ENCODE results near the gene PAIP2B.
"Not testable (repeated sequence)": the region's sequence is repeated elsewhere in the genome, so short reads cannot be mapped to it uniquely, and the experiment has no call there.

The PAIP2B gene

GRCh38 chr2:71215447-71215846, 11.5 kb downstream of the PAIP2B start:
- DNase-seq = no peak

DNA sequence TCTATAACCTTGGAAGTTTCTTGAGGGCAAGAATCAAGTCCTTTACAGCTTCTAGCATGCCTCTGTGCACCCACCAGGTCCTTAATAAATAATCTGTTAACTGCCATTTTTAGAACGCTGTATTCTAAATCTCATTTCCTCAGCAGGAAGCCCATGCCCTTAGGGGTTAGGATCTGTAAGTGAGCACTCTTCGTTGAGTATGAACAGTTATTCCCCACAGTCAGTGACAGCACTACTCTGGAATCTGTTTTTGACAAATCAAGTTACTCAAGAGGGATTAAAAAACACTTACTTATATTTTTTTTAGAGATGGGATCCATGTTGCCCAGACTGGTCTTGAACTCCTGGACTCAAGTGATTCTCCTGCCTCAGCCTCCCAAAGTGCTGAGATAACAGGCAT, 14.6 kb downstream of the PAIP2B start:
- DNase-seq = no peak

DNA sequence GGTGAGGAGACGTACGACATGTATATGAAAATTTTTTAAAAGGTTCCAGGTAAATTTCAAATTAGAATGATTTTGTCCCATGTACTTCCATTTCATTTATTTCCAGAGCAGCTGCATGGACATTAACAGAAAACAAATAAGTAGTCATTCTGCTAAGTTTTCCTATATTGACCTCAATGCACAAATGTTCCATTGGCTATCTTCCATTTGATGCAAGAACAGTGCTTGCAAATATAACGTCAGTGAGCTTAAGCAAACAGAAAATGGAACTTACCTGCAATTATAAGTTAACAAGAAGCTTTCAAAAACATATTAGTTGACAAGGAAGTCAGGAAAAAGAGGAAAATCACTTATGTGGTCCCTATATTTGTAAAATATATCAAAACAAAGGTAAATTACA, 16.6 kb downstream of the PAIP2B start:
- DNase-seq = no peak

GRCh38 chr2:71208756-71209155, 18.1 kb downstream of the PAIP2B start:
- no peak for DNase-seq

DNA sequence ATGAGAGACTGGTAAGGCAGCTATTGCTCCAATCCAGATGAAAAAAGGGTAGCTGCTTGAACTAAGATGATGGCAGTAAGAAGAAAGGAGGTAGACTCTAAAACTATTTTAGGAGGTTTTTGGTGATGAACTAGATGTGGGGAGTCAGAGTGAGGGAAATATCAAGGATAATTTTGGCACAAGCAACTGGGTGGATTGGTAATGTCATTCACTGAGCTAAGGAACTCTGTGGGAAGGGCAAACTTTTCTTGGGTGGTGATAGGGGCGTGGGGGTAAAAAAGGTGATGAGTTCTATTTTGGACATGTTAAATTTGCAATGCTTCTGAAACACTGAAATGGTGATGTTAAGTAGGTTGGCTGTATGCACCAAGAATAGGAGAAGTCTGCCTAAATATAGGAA, 19.3 kb downstream of the PAIP2B start:
- no peak for DNase-seq

DNA sequence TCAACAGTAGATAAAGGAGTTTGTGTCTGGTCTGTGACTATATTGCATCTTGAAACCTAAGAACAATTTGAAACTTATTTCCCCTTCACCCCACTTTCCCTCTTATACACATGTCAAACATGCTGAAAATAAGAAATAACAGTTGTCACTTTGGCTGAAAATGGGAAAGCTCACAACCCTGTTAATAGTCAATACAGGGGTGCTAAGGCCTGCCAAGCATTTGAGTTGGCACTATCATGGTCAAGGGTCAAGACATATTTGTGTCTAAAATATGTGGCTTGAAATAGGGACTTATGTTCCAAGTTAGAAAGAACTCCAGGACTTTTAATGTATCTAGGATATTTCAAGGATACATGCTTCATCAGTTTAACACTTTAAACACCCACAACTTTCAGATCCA, 20.6 kb downstream of the PAIP2B start:
- DNase-seq = no peak

GRCh38 chr2:71191570-71191943, 35.3 kb downstream of the PAIP2B start:
- no peak for DNase-seq

DNA sequence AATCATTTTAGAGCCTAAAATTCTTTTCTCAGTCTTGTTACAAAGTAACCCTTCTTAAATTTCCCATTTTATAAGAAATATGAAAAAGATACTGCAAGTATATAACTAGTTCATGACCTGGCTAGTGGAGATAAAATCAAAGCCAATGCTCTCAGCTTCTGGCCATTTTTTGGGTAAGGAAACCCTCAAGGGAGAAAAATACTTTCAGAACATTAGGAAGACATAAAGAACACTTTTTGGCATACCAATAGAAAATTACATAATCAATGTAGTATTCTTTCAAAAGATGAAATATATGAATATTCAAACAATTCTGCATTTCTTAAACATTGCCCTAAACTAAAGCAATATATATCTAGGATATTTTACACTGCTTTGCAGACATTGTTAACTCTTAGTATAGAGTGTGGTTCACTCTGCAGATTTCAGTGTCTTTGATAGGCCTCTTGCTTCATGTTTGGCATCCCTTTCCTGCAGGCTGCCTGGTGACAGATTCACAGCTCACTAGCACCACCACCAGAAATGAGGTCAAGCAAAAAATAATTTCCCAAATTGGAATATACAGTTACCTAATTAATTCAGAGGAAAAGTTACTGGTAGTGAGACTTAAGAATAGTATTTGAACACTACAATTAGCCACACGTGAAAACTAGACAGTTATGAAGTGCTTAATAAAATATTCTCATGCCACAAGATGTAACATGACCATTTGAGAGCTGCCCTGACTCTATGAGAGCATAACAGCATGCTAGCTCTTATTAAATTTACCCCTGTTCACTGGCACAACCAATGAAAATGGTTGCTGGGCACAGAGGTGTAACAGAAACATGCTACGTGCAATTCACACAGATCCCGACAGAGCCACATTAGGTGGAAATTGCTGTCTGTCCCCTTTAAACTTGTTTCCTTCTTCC, 36.0 kb downstream of the PAIP2B start:
- no peak for DNase-seq

DNA sequence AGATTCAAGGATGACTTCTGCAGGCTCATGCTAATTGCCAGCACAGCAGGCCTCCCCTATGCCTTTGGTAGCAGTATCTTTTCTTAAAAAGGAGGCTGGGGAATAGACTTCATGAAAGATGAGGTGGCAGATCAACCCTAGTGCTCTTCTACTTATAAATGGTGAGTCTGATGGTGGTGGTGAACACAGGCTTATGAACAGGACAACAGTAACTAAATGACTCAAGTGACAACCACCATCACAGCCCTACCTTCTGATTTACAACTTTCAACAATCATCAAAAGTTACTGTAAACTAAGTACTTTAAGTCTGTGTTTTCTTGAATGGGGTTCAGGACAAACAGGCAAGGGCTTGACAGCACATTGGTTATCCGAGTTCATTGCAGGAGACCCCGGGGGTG, 39.3 kb downstream of the PAIP2B start:
- DNase-seq = no peak

- no peak for DNase-seq
These were observed 39.9 kb downstream of the PAIP2B start for GRCh38 chr2:71186973-71187372.

DNA sequence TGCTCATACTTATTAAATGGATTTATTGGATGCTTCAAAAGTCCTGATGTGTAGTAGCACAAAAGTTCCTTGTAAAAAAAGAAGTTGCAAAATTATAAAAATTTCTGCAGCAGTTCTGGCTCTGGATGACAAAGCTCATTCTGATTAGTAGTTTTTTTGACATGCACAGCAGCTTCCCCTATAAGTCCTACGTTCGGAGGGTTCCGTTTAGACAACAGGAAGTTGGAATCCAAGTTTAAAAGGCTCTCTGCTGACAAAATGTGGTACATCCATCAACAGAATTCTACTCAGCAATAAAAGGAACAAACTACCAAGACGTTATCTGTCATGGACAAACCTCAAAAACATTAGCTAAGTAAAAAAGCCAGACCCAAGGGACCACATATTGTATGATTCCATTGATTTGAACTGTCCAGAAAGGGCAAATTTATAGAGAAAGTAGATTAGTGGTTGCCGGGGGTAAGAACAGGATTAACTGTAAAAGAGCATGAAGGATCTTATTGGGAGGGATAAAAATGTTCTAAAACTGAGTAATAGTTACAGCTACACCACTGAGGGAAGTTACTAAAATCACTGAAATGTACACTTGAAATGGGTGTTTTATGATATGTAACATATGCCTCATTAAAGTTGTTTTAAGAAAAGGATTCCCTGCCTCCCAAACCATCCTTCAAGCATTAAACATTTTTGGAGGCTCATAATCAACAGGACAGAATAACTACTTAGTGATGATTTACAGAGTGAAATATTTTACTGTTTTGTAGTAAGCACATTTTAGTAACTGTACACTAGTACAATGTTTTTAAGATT, 43.4 kb downstream of the PAIP2B start:
- not testable (repeated sequence) for DNase-seq

GRCh38 chr2:71181316-71181715, 45.6 kb downstream of the PAIP2B start:
- DNase-seq = no peak

DNA sequence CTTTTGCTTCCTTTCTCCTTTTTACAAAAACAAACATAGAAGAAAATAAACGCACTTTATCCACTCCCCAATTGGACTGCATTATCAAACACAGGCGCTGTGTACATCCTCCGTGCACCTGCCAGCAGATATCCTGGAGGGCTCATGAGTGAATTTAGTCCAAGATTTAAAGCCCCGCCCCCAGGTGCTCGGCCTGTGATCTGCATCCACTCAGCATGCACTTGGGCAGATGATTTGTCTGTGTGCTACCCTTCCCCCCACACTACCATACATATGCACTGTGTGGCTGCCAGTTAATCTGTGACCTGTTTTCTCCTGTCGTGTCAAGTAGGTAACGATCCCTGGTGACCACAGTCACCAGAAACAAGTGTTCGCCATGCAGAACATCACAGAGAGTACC, 48.1 kb downstream of the PAIP2B start:
- DNase-seq = not testable (repeated sequence)

DNA sequence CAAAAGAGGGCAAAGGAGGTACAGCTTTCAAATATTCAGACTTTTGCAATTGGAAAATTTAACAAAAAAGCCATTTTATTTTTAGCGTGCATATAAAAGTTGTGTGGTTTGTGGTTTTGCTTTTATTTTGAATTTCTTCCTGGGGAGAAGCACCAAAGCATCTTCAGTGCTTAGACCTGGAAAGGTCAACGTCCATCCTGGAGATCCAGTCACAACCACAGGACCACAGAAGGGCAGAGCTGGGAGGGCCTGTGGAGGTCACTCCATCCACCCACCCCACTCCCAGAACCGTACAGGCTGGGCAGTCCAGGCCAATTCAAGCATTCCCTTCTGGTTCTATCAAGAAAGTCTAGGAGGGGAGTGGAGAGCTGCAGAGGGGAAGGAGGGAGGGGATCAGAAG, 52.7 kb downstream of the PAIP2B start:
- no peak for DNase-seq

DNA sequence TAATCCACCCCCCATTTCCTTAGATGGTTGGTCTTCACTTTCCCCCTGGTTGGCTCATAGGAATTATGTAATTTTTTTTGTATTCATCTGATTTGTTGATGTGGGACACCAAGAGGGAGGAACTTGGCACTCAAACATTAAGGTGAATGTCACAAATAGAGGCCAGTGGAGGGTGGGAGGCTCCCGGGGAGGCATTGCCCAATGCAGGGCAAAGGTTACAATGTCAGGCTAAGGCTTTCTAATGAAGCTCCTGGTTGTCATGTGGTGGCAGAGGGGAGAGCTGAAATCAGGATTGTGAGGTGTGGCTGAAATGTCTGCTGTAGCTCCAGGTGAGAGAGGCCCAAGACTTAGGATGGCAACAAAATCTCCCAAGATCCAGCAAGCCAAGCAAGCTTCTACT, 53.8 kb downstream of the PAIP2B start:
- DNase-seq = no peak

GRCh38 chr2:71166812-71167211, 60.1 kb downstream of the PAIP2B start:
- DNase-seq = no peak

DNA sequence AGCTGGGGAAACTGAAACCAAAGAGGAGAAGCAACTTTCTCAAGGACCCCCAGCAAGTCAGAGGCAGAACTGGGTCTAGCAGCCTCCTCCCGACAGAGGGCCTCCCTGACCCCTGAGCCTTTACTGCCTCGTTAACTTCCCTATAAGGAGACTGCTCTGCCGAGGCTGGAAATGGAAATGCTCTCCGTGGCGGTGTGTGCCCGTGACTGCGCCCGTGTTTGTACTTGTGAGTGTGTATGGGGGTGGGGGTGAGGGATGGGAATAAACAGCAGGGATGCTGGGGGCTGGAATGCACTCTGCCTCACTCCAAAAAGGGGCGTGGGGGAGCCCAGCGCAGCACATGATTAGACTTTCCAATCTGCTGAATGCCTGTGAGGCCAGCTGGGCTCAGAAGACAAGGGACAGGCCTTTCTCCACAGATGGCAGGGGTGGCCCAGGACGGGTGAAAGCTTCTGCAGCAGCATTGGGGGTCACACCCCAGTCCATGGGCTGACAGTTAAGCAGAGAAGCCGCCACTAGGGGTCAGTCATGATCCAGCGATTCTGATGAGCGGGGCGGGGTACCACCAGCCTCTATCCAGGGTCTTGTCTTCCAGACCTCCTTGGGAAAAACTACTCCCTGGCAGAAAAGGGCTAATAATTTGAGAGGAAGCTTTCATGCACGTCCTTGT, 69.6 kb downstream of the PAIP2B start:
- peak; percentile 51 for DNase-seq

- no peak for DNase-seq
These were observed 70.3 kb downstream of the PAIP2B start for GRCh38 chr2:71156573-71156972.

GRCh38 chr2:71155846-71156245, 71.1 kb downstream of the PAIP2B start:
- no peak for DNase-seq

DNA sequence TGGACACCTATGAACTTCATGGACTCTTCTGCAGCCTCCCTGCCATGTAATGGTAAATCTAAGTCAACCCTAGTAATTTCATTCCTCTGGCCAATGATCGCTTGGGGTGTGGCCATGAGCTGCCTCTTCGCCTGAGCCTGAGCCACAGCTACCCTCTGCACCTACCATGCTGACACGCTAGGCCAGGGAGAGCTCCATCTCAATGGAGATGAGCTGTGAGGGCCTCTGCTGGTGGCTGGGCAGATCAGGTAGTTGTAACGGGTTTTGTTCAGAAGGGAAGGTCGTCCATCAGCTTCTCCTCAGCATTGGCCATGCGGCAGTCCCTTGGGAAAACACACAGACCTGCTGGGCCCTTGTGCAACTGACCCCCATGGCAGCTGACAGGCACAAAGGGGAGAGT, 72.1 kb downstream of the PAIP2B start:
- DNase-seq = peak; percentile 5

- no peak for DNase-seq
These were observed 72.6 kb downstream of the PAIP2B start for GRCh38 chr2:71154279-71154678.

GRCh38 chr2:71153585-71154224, 73.2 kb downstream of the PAIP2B start:
- no peak for DNase-seq

DNA sequence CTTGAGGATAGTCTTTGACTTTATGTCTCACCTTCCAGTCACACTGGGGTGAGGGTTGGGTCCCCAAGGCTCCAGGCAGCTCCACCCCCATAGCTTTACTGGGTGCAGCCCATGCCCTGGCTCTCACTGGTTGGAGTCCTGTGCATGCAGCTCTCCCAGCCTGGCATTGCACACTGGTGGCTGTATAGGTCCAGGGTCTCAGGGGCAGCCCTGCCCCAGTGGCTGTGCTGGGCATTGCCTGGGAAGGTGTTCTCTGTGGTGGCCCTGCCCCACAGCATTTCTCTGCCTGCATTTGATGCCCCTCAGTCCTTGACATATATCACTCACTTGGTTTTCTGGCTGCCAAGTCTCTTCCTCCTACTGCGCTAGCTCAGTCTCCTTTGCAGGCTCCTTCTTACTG, 75.3 kb downstream of the PAIP2B start:
- no peak for DNase-seq
